Metanephros (tissue), 2 donors: Measurements from ENCODE around the gene PBRM1. TPM values are rescaled to one million over a fixed set of nuclear protein-coding genes. Genes with fewer than 3 reads are reported as not detected.

Source experiments
- small RNA-seq: library from RNA; depleted of rRNA; stranded (forward); fragments of <200 nt; gene quantifications from one replicate; pipeline ENCODE3, GENCODE V24; 2014; ENCODE audit warnings: low replicate concordance
- total RNA-seq: library from RNA; depleted of rRNA; stranded (reverse); fragments of >200 nt; gene quantifications from one replicate; pipeline ENCODE4 v1.2.3, GENCODE V29; 2014

The PBRM1 gene
- total RNA-seq = 72.1 TPM

DNA sequence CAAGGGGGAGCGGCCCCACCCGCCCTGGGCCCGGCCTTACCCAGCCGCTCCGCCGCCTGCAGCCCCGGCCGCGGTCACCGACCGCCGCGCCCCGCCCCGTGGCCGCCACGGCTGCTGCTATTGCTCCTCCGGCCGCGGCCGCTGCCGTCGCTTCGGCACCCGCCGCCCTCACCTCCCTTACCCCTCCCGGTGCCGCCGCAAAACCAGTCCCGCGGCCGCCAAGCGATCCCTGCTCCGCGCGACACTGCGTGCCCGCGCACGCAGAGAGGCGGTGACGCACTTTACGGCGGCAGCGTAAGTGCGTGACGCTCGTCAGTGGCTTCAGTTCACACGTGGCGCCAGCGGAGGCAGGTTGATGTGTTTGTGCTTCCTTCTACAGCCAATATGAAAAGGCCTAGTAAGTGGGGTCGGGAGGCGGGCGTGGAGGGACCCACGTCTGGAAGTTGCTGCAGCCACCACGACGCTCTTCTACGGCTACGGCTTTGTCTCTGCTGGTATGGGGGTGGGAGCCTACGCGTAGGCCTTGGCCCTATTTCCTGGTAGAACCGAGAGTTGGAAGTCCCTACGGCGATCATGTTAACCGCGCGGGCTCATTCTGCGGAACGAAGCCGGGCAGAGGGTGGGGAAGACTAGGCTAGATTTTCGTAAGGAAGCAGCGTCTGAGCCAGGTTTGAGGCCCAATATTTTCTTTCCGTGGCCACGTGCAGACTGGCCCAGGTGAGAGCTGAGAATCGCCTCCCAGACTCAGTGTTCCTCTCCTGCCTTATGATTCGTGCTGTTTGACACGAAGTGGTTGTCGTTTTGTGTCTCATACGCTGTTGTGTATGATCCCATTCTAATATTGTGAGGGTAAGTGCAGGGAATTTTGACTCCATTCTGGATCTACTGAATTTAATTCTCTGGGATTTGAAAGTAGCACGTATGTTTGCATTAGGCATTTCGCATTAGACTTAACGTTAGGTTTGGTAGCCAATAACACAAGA, at the start of gene PBRM1, which contains the start of gene GNL3:
Gene PBRM1 (minus strand): TSS at position 205 of the 983 bp plus-strand sequence.
Gene GNL3 (plus strand): TSS at position 324 of the 983 bp plus-strand sequence. CDS start 61 bp downstream, at position 385.

DNA sequence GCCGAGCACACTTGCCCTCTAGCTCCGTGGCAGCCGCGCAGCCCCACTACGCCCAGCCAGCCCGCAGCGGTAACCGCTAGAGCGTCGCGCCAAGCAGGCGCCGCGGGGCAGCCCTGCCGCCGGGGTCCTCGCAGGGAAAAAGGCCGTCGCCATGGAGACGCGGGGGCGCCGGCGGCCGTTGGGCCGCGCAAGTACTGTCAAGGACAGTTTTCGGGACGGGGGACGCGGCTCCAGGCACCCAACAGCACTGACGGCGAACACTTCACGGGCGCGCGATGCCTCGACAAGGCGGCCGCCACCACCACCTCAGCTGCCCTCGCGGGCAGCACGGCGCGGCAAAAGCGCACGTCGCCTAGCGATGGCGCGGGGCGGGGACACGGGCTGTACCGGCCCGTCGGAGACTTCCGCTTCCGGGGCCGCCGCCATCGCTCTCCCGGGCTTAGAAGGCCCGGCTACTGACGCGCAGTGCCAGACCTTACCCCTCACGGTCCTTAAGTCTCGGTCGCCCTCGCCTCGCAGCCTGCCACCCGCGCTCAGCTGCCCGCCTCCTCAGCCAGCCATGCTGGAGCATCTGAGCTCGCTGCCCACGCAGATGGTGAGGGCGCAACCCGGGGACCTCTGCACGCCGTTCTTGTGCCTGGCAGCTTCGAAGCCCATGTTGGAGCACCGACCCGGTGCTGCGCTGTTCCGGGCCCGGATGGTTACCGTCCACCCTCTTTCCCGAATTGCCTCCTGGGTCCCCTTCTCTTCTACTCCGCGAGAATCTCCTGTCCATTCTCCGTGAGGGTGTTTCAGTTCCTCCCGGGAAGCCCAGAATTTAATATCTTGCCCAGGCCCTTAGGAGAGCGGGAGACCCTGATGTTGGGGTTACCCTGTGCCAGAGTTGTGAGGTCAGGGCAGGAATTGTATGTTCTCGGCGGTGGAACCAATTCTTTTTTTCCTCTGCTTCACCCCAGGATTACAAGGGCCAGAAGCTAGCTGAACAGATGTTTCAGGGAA, 20.3 kb upstream of the PBRM1 start, which contains the start of the genes GLT8D1 and SPCS1:
Gene GLT8D1 (minus strand): TSS at position 104 of the 999 bp plus-strand sequence. CDS start 5,331 bp downstream, outside the sequence.
Gene SPCS1 (plus strand): TSS at position 419 of the 999 bp plus-strand sequence. CDS start 141 bp downstream, at position 560.

GRCh38 chr3:52536369-52537164, 149.1 kb downstream of the PBRM1 start, which contains the start of gene UQCC5:
Gene UQCC5 (plus strand): TSS chr3:52536605. CDS start chr3:52536756, 151 bp downstream.

GRCh38 chr3:52533623-52534280, 152.0 kb downstream of the PBRM1 start, which contains the start of gene NT5DC2:
Gene NT5DC2 (minus strand): TSS chr3:52533857. CDS start chr3:52533737, 120 bp downstream.

Small RNA genes within 50 kb of the gene (small RNA-seq; reads per million reads assigned to genes)
- gene AC006254.2 (not detected), gene RF00569 (3,070 reads per million, percentile 100 among the genes with 10 or more reads in this experiment), gene RF01183 (not detected), gene RNU6-856P (not detected), gene RNU6ATAC16P (not detected), gene SNORD19 (0.16 reads per million), gene SNORD19B (not detected), gene SNORD69 (4,114 reads per million, percentile 100 among the genes with 10 or more reads in this experiment)

Other genes starting within 250 kb of the PBRM1 start
- gene SEMA3G, start 240.8 kb downstream of the PBRM1 start, total RNA-seq = 10.2 TPM
- gene TNNC1, start 231.9 kb downstream of the PBRM1 start, total RNA-seq = 97.2 TPM
- 117 TPM for gene NISCH, start 230.3 kb downstream of the PBRM1 start, total RNA-seq
- gene STAB1, start 190.6 kb downstream of the PBRM1 start, total RNA-seq = 95.8 TPM
- gene NT5DC2, start 152.1 kb downstream of the PBRM1 start, total RNA-seq = 48.9 TPM
- 12.3 TPM for gene UQCC5, start 149.3 kb downstream of the PBRM1 start, total RNA-seq
- gene GNL3, start 119 bp upstream of the PBRM1 start, total RNA-seq = 55.5 TPM
- 85.2 TPM for gene GLT8D1, start 19.9 kb upstream of the PBRM1 start, total RNA-seq
- 57.9 TPM for gene SPCS1, start 20.2 kb upstream of the PBRM1 start, total RNA-seq
- 34.4 TPM for gene NEK4, start 85.0 kb upstream of the PBRM1 start, total RNA-seq
- 0.41 TPM for gene ITIH1, start 91.7 kb upstream of the PBRM1 start, total RNA-seq
- gene ITIH3, start 108.9 kb upstream of the PBRM1 start, total RNA-seq = 8.6 TPM
- gene ITIH4, start 144.8 kb upstream of the PBRM1 start, total RNA-seq = 10.7 TPM
- 11.9 TPM for gene MUSTN1, start 149.1 kb upstream of the PBRM1 start, total RNA-seq
- gene STIMATE, start 211.6 kb upstream of the PBRM1 start, total RNA-seq = 20.0 TPM